ENCODE measurements around the gene GABBR2. TPM values are rescaled to one million over a fixed set of nuclear protein-coding genes. Genes with fewer than 3 reads are reported as not detected.
A peak's percentile ranks its signal among the peaks of the same experiment; 100 is the strongest.
"Not testable (repeated sequence)": the region's sequence is repeated elsewhere in the genome, so short reads cannot be mapped to it uniquely, and the experiment has no call there.

The GABBR2 gene
- polyA plus RNA-seq, 3 donors = 1.3 to 4.7 (median 4.3) TPM

DNA sequence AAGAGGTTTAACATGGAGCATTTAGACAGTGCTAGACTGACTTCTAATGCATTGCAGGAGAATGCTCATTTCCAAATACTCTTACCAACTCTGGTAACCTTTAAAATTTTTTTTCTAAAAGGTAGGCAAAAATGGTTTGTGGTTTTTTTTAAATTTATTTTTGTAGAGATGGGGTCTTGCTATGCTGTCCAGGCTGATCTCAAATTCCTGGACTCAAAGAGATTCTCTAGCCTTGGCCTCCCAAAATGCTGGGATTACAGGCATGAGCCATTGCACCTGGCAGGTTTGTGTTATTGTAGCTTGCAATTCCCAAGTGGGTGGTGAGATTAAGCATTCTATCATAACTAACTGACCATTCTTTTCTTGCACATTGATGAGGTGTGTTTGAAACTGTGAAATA is 410.3 kb downstream of the GABBR2 start:
- DNase-seq = no peak

- DNase-seq = no peak
These were observed 412.9 kb downstream of the GABBR2 start for GRCh38 chr9:98295824-98296223.

DNA sequence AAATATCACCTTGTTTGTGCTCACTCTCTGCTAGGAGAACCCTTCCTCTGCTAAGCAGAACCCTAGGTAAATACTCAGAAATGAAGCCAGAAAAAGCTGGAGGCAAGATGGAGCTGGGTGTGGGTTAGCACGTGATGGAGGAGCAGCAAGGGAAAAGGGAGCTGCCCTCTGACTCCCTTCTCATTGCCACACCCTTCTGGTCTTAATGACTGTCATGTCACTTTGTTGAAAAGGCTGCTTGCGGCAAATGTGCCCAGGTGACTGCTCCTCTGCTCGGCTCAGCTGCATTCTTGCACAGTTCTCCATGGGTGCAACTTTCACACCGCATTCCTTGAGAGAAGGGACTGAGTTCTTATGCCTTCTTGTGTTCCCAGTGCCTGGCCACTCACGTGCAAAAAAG is 416.9 kb downstream of the GABBR2 start:
- DNase-seq = no peak

- no peak for DNase-seq
These were observed 418.3 kb downstream of the GABBR2 start for GRCh38 chr9:98290411-98290810.

- no peak for DNase-seq
These were observed 419.0 kb downstream of the GABBR2 start for GRCh38 chr9:98289614-98290201.

GRCh38 chr9:98288881-98289280 is 419.9 kb downstream of the GABBR2 start:
- DNase-seq = no peak

- DNase-seq = no peak
These were observed 421.4 kb downstream of the GABBR2 start for GRCh38 chr9:98287384-98287783.

DNA sequence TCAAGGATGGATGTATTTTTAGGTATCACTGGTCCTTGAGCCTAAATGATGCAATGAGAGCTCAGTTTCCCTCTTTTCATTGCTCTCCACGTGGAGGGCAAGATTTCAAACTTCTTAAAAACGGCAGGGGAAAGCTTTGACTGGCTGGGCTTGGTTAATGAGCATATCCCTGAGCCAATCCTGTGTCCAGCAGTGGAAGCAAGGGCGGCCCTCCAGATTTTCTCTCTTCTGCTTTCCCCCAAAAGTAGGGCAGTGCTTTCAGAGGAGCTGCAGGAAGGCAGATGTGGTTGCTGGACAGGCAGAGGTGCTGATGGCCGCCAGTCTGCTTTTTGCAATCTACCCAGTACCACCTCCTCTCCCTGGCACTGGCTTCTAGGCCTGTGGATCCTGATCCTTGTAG is 423.3 kb downstream of the GABBR2 start:
- no peak for DNase-seq

DNA sequence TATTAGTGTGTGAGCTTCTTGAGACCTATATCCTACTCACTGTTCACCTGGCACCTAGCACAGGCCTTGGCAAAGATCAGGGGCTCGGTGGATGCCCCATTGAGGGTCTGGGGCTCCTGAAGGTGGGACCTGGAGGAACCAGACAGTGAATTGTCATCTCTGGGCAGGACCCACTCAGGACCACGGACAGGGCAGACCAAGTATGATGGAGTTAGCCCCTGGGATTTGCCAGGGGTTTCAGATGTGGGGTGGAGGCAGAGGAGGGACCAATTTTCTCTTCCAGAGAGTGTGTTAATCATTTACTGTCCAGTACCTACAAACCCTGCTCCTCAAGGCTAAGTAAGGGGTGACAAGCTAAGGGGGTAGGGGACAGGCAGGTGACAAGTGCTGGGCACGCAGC is 424.0 kb downstream of the GABBR2 start:
- no peak for DNase-seq

GRCh38 chr9:98283143-98283542 is 425.6 kb downstream of the GABBR2 start:
- not testable (repeated sequence) for DNase-seq

GRCh38 chr9:98281281-98281680 is 427.5 kb downstream of the GABBR2 start:
- no peak for DNase-seq

- DNase-seq = no peak
These were observed 428.2 kb downstream of the GABBR2 start for GRCh38 chr9:98280574-98280973.

GRCh38 chr9:98280162-98280561 is 428.6 kb downstream of the GABBR2 start:
- DNase-seq = no peak

DNA sequence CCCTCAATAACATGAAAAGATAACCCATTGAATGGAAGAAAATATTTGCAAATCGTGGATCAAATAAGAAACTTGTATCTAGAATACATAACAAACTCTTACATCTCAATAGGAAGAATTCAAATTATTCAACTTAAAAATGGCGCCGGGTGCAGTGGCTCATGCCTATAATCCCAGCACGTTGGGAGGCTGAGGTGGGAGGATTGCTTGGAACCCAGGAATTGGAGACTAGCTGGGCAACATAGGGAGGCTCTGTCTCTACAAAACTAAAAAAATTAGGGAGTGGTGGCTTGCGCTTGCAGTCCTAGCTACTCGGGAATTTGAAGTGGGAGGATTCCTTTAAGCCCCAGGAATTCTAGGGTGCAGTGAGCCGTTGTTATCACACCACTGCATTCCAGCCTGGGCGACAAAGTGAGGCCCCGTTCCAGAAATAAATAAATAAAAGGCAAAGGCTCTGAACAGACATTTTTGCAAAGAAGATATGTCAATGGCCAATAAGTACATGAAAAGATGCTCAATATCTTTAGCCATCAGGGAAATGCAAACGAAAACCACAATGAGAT is 431.7 kb downstream of the GABBR2 start:
- no peak for DNase-seq

- DNase-seq = no peak
These were observed 433.6 kb downstream of the GABBR2 start for GRCh38 chr9:98275159-98275558.

- DNase-seq = no peak
These were observed 436.7 kb downstream of the GABBR2 start for GRCh38 chr9:98272083-98272482.

GRCh38 chr9:98271479-98271878 is 437.3 kb downstream of the GABBR2 start:
- DNase-seq = no peak

DNA sequence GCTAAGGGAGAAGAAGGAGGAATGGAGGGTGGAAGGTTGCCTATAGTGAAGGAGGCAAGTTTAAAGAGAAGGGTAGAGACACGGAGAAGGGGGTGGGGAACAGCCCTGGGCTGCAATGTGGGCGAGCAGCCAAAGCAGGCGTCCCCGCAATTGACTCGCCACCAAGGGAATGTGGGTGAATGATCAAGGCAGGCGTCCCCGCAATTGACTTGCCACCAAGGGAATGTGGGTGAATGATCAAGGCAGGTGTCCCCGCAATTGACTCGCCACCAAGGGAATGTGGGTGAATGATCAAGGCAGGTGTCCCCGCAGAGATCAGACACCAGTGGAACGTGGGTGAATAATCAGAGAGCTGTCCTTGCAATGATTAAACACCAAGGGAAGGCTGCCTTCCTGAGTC is 438.5 kb downstream of the GABBR2 start:
- DNase-seq = not testable (repeated sequence)

DNA sequence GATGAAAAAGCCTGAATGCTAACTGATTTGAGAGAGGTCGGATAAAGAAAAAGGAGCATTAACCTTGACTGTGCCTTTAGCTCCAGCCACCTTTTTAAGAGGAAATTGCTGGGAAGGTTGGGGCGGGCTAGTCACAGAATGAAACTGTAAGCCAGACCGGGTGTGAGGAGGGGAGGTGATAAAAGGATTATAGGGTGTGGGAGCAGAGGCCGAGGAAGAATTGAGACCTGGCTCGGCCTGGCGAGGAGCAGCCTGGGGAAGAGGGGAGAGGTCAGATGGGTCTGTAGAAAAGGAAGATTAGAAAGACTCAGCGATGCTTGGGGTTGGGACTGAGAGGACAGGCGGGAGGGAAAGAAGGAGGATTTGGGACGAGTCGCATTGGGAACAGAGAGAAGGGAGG is 439.1 kb downstream of the GABBR2 start:
- not testable (repeated sequence) for DNase-seq

- DNase-seq = not testable (repeated sequence)
These were observed 441.2 kb downstream of the GABBR2 start for GRCh38 chr9:98267556-98267955.

DNA sequence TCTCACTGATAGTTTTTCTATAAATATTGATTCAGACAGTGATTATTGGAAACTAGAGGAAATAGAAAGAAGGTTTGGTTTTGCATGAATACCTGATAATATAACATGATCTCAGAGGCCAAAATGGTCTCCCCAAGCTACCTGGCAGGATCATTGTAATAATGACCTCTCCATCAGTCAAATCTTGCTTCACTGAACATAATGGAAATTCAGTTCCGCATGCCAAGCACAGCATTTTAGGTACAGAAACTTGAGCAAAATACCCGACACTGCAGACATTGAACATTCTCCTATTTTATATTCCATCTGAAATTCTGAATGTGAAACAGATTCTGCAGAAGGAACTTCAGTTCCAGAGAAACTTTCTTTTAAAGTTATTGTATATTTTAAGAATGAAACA is 444.2 kb downstream of the GABBR2 start:
- peak; percentile 46 for DNase-seq

- peak; percentile 58 for DNase-seq
These were observed 445.0 kb downstream of the GABBR2 start for GRCh38 chr9:98263482-98264357.

GRCh38 chr9:98263080-98263479 is 445.7 kb downstream of the GABBR2 start:
- DNase-seq = no peak
